Fibroblast of mammary gland (primary cell): ENCODE measurements around the gene PLEKHS1.
A peak's percentile ranks its signal among the peaks of the same experiment; 100 is the strongest.

Experiments used
- DNase-seq: peaks from one replicate; pipeline ENCODE4 v3.0.0-alpha.2; 2010; ENCODE audit warnings: low read depth
- H3K4me3 ChIP-seq: 2 replicates; pipeline ENCODE4 v1.5.1; 2011; ENCODE audit warnings: low read depth, mild to moderate bottlenecking, low read length, moderate library complexity; ENCODE audit not compliant: control insufficient read depth
- CTCF ChIP-seq: conservative IDR thresholded peaks from 2 replicates; pipeline ENCODE4 v1.5.1; 2011; ENCODE audit warnings: low read depth, low read length, inconsistent platforms; ENCODE audit not compliant: control insufficient read depth, insufficient read depth

PLEKHS1 gene

DNA sequence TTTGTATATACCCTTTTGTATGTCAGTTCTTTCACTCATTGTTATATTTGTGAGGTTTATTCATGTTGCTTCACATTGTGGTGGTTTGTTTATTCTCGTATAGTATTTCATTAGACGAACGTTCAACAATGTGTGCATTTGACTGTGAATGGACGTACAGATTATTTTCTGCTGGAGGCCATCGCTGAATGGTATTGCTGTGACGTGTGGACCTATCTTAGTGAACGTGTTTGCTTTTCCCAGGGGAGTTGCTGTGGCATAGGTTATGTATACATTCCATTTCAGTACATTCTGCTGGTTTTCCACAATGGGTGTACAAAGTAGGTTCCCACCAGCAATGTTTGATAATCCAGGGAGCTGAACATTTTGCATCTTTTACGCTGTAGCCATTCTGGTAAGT, 31.1 kb upstream of the PLEKHS1 start:
- no peak for DNase-seq
- TF ChIP-seq CTCF: no peak

DNA sequence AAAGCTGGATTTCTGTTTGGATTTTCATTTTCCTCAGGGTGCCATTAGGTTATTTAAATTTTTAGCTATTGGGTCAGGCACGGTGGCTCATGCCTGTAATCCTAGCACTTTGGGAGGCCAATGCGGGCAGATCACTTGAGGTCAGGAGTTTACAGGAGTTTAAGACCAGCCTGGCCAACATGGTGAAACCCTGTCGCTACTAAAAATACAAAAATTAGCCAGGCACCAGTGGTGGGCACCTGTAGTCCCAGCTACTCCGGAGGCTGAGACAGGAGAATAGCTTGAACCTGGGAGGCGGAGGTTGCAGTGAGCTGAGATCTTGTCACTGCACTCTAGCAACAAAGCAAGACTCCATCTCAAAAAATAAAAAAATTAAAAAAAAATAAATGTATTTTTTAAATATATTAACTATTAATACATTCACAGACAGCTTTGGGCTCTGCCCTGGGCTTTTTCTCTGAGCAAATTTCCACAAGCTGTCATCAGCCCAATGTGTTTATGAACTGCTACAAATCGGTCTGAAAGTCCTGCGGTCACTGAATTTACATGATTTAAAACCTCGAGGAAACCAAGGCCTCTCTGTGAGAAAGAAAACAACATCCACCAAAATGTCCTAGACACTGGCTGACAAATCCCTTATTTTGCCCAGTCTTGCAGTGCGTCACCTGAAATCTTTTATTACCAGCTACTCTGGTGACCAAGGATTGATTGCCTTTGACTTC, 19.2 kb upstream of the PLEKHS1 start:
- no peak overlapping the region for H3K4me3 ChIP-seq
- DNase-seq: no peak
- TF ChIP-seq CTCF: no peak

More for the DNA sequence above, 31.1 kb upstream of the PLEKHS1 start:
- H3K4me3 ChIP-seq: no peak overlapping the region

- no peak overlapping the region for H3K4me3 ChIP-seq
- peak; percentile 31 for DNase-seq
- no peak for TF ChIP-seq CTCF
Observed at GRCh38 chr10:113732966-113733365, 18.5 kb upstream of the PLEKHS1 start.

DNA sequence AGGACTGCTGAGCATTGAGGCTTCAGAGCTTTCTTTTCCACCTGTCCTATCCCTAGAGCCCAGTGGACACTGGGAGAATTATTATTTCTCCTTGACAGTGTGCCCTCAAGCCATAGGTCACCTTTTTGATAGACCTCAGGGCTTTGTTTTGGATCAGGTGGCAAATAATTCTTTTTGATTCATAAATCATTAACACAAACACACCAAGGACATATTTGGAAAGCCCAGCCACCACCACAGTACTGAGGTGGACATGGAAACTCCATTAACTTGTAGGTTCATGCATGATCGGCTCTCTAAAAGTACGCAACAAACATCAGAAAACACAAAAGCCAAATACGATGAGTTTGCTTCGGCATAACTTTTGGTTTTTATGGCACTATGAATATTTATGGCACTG, 17.8 kb upstream of the PLEKHS1 start:
- no peak overlapping the region for H3K4me3 ChIP-seq
- TF ChIP-seq CTCF: no peak
- no peak for DNase-seq

DNA sequence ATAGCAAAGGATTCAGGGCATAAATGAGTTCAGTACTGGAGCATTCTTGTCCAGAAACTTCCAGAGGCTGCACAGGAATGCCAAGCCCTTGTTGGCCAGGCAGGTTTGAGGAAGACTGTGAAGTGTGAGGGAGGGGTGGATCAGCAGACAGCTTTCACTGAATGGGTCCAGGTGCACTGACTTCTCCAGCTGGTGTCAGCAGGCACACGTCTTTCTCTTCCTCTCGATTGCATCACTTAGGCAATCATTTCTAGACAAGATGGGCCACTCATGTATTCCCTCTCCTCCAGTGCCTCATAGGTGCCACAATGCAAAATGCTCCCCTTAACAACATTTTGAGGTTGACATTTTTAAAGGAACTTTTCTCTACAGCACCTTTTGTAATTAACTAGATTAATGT, 15.6 kb upstream of the PLEKHS1 start:
- no peak for TF ChIP-seq CTCF
- peak; percentile 12 for DNase-seq
- no peak overlapping the region for H3K4me3 ChIP-seq

DNA sequence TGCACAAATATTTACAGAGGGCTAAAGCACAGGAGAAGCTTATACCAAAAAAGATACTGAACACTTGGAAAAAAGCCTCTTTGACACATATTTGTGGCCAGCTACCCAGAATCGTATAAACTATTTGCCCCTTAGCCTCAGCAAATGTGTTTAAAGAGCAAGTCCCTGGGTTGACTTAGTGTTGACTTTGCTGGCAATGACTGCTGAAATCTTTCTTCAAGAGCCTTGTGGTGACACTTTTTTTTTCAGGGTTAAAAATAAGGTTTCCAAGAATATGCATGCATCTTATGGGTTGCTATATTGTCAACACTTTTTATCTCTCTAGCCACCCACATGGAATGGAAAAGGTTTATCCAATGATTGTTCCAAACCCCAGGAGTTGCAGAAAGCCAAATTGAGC, 14.9 kb upstream of the PLEKHS1 start:
- H3K4me3 ChIP-seq: no peak overlapping the region
- no peak for DNase-seq
- no peak for TF ChIP-seq CTCF

GRCh38 chr10:113739031-113739430, 12.5 kb upstream of the PLEKHS1 start:
- no peak for DNase-seq
- no peak for TF ChIP-seq CTCF
- H3K4me3 ChIP-seq: no peak overlapping the region
